ENCODE results near the gene PNPLA1.

The PNPLA1 gene

DNA sequence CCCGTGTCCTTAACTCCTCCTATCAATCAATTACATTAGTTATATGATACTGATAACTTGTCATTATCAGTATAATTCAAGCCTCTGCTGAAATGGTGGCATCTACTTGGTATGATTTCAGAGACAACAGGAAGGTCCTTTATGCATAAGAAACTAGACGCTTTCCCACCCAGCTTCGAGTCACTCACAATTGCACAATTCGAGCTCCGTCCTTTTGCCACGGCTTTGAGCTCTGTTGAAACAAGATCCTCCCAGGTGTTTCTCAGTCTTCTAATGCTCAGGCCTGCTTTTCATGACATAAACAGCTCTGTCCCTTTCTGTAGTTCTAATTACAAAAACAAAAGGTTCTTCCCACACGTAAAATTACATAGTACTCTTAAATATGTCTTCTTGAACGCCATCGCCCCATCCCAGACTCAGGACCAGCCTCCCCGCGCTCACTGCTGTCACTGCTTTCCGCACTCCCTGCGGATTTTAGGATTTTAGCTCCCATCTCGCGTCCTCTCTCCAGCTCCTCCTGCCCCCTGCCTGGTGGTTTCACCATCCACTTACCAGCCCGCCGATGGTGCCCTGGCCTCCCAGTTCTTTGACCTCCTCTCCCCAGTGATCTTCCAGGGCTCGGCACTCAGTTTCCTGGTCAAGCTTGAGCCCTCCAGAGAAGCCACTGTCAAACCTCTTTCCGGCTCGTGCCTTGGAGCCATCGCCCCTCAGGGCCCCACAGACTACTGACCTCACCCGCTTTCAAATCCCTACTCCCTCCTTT is 23.2 kb upstream of the PNPLA1 start:
- no peak for DNase-seq

DNA sequence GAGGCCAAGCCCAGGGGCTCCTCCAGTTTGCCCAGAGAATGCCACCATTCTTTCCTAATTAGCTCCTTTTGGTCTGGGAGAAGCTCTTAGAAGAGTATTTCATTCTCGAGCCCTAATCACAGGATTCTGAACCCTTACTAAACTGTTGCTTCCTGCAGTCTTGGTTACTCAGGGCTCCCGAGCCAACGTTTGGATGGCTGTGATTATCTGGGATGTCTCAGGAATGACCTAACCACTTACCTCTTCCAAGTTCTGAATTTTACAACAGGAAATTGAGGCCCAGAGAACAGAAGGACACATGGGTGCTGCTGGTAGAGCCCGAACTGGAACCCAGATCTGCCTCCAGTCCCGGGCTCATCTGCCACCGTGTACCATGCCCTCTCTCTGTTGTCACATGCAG is 22.2 kb upstream of the PNPLA1 start:
- no peak for DNase-seq

DNA sequence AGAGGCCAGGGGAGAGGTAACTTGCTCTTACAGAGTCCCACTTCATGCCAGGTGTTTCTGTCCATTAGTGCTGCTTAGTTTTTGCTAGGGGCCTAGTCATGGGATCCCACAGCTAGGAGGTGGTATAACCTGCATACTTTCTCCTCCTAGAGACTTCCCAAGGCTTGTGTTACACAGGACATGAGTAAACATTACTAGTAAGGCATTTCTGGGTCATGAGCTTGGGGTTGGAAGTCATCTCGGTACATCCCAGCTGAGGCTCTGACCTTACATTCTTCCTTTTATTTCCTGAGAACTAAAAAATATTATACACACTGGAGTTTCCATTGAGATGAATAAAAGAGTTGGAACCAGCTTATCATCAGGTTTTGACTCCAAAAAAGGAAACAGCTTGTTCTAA is 20.9 kb upstream of the PNPLA1 start:
- DNase-seq = no peak

DNA sequence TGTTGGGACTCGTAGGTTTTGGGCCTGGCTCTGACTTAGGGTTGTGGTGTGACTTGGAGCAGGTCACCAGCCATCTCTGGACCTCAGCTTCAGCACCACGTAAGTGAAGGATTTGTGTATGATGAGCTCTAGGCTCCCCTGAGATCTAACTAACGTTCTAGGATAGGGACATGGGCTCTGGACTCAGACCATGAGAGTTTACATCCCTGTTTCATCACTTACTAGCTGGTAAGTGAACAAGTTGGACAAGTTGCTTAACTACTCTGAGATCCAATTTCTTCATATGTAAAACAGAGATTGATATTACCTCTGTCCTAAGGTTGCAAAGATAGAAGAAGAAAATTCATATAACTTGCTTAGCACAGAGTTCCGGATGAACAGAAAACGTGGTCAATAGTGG is 20.3 kb upstream of the PNPLA1 start:
- DNase-seq = no peak

DNA sequence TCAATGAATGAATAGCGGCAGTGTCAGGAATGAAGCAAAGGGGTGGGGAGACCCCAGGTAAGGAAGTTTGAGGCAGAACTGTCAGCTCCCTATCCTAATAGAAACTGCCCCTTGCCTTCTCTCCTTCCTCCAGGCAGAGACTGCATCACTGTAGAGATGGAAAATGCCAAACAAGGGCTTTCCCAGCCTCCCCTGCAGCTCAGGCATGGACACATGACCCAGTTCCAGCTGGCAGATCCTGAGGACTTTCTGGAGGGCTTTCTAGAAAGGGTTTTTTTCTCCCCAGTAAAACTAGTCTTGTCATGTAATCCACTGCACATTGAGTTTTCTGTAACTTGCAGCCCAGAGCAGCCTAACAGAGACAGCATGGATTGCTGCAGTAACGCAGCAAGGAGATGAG is 17.9 kb upstream of the PNPLA1 start:
- no peak for DNase-seq

DNA sequence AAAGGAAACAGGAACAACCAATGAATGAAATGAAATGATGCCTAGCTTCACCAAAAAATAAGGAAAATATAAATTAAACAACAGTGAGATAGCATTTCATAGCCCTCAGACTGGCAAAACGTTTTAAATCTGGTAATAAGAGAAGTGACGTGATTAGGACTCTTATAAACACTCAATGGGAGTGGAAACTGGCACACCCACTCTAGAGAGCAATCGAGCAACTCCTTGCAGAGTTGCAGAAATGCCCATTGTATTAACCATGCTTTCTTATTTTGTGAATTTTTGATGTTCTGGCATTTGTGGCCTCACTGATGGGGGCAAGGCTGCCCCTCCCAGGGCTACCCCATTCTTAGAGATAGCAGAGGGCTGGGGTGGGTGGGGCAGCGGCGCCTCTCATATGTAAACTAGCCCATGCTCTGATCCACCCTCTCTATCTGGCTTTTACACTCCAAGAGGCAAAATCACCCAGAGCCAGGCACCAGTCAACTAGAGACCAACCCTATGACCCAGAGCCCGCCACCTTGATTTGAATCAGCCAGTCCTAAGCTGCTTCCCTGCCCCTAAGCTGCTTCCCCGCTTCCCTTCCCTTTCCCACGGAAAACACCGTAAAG is 6.4 kb upstream of the PNPLA1 start:
- no peak for DNase-seq

DNA sequence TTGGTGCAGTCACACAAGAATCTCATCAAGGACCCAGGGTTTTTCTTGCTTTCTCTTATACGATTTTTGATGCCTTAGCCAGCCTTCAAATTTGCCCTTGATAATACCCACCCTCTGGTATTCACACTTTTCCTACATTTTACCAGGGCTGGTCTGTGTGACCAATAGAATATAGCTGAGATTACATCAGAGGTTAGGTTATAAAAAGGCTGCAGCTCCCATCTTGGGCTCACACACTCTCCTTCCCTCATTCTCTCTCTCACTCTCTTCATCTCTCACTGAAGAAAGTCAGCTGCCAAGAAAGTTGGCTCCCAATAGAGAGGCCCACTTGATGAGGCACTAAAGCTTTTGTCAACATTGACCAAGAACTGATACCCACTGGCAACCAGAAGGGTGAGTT is 4.1 kb upstream of the PNPLA1 start:
- no peak for DNase-seq

DNA sequence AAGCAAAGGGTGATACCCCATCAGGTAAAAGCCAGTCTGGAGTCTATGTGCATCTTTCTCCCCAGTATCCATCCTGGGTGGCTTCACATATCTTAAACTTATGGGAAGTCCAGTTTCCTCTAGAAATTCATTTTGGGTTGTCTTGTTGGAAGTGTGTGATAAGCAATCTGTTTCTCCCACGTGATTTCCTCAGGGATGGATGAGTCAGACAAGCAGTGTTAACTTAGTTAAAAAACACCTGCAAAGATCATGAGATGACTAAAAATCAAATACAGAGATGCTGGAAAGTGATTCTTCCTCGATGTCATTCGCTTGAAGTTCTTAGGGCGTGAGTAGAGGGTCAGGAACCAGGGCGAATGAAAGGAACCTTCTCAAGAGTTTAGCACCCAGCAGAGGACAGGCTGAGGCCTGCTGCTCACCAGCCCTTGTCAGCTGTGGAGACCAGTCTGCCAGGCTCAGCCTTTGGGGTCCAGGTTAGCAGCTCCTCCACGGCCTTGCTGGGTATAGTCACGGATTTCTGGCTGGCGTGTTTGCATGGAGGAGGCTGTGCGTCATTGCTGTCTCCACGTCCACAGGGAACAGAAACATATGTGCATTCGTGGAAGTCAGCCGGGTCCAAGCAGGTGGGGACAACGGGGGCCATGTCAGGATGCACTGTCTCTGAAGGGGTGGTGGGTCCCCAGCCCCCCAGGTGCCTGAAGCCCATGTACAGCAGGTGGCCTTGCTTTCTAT is 2.8 kb upstream of the PNPLA1 start:
- no peak for DNase-seq

DNA sequence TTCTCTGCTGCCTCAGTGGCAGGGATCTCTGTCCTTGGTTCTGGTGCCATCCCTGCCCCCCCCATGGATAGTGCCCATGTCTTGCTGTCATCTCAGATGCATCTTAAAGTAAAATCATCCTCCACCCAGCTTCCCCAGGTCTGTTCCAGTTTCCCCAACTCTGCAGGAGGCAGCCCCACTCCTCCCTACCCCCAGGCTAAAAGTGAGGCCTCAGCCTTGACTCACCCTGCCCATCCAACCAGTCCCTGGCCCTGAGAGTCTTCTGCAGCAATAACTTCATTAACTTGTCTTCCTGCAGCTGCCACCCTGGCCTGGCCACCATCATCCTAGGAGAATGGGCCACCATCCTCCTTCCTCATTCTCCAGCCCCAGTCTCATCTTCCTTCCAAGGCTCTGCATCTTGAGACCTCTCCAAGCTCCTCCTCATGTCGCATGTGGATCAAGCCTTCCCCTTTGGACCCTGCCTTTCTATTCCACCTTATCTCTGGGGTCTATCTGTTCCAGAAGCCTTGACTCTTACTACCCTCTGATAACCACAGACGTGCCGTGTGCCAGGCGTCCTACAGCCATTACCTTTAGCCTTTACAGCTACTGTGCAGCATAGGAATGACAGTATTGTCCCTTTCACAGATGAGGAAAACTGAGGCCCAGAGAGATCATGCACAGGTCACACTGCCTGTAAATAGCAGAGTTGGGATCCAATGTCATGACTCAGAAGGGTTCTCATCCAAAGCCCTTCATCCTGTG is 2.0 kb upstream of the PNPLA1 start:
- DNase-seq = no peak

DNA sequence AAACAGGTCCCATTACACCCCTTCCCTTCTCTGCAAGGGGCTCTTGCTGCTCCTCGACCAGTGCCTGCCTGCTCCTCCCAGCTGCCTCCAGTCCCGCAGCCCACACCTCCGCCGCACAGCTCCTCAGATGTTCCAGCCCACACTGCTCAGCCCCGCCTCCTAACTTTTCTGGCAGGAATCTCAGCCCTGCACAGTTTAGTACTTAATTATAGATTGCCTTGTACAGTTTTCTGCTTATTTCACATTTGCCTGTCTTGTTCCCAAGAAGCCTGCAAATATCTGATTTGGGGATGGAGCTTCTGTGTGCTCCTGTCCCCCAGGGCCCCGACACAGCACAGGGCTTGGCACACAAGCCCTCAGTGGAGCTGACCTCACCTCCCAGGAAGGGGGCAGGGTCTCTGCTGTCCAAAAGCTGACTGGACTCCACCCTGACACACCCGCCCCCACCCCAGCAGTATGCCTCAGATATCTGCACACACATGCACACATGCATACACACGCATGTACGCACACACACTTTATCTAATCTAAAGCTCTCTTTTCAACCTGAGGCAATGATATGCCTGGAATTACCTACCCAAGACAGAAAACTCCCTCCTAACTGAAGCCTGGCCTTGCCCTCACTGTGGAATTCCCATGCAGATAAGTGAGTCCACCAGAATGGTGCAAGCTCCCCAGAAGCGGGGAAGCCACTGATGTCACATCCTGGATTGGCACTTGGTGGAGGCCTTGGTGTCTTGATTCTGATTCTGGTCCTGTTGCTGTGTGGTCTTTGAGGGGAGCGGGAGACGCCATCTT is 1.2 kb upstream of the PNPLA1 start:
- no peak for DNase-seq

DNA sequence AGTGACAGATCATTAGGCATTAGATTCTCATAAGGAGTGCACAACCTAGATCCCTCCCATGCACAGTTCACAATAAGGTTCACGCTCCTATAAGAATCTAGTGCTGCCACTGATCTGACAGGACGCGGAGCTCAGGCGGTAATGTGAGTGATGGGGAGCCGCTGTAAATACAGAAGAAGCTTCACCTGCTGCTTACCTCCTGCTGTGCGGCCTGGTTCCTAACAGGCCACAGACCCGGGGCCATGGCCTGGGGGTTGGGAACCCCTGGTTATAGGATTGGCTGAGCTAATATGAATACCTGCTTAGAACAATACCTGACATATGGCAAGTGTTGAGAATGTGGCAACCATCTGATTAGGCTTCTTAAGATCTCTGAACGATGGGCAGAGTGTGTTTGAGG is 2.4 kb downstream of the PNPLA1 start:
- DNase-seq = no peak

DNA sequence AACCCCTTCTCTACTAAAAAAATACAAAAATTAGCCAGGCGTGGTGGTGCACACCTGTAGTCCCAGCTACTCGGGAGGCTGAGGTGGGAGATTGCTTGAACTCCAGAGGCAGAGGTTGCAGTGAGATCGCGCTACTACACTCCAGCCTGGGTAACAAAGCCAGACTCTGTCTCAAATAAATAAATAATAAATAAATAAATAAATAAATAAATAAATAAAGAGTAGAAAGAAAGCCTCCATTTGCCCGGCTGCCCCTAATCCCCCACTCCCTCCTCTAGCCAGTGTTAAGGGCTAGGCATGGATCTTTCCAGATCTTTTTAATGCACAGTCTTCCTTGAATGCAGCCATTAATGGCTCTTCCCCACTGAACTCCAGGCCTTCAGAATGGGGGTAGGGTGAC is 3.2 kb downstream of the PNPLA1 start:
- no peak for DNase-seq

DNA sequence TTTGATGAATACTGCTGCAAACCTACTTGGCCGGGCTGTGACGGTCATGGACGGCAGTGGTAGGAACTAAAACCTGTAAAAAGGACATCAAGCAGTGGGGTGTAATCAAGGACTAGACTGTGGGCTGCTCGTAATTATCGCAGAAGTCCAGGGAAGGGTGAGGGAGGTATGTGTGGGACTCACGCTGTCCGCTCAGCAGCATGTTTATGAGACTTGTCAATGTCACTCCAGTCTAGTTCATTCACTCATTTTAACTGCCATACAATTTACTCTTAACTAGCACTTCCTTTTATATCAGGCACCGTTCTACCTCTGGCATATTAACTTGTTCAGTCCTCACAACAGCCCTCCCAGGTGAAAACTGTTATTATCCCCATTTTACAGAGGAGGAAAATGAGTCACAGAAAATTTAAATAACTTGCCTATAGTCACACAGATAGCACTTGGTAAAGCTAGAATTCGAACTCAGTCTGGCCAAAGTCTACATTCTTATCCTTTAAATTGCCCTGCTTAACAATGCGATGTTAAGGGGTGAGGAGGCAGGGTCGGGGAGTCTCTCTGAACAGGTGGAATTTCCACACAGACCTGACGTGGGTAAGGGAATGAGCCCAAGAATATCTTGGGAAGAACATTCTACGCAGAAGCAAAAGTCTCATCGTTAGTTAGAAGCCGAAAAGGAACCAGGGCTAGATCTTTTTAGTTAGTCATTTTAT is 4.1 kb downstream of the PNPLA1 start:
- no peak for DNase-seq

DNA sequence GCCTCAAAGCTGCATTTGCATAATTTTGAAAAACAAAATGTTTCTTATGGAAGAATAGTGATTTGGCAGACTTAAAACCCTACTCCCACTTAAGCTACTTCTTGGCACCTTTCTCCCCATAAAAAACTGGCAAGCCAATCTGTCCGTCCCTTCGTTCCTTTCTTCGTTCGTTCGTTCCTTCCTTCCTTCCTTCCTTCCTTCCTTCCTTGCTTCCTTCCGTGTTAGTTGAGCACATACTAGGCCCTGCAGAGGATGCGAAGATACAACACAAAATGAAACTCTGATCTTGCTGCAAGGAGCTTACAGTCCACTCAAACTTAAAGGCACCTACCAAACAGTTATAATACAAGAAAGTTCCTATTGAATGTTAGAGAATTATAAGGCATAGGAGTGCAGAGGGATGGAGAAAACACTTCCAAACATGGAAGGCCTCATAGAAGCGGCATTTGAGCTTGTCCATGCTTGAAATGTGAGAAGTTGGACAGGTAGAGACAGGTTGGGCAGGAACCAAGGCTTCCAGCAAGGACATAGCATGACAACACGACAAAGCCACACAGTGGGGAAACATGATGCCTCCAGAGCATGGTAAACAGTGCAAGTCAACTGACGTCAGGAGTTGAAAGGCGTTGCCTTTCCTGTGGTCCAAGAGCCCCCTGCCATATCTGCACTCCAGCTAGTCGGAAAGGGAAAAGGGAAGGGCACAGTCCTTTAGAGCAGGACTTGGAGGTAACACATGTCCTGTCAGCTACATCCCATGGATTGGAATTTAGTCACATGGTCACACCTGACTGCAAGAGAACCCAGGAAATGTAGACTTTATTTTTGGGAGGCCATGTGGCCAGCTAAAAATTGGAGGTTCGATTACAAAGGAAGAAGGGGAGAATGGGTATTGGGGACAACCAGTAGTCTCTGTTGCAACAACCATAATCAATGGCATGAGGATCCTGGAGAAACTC is 7.0 kb downstream of the PNPLA1 start:
- no peak for DNase-seq

DNA sequence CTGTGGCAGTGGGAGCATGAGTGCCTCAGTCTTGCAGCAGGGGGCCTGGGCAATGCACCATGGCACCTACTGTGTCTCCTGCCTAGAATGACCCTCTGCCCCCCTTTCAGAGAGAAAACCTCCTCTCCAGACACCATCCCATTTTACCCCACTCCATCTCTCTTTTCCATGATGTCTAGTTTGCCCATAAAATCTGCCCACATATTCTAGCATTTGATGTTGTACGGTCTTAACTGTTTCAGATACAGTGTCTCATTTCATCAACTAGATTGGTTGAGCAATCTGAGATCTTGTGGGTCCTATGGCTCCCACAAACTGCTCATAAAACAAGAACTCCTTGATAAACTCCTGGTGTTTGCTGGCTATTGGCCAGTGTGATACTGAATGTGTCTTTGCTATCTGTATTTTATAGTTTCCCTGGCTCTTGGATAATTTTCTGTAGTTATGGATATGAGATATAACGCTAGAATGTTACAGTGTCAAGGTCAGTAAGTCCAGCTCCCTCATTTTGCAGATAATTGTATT is 8.1 kb downstream of the PNPLA1 start:
- DNase-seq = no peak

DNA sequence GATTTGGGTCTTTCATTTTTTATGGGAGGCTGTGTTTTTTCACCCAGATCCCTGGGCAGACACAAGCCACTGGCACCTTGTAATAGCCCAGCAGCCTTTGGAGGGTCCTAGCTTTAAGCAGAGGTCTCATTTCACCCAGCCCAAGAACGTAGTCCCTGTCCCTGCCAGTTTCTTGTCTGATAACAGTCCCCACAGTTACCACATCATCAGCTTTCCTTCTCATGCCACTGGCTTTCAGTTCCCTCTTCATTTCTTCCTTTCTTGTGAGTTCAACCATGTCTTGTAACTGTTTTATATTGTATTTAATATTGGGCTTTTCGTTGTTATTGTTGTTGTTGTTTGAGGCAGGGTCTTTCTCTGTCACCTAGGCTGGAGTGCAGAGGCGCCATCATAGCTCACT is 10.6 kb downstream of the PNPLA1 start:
- no peak for DNase-seq

DNA sequence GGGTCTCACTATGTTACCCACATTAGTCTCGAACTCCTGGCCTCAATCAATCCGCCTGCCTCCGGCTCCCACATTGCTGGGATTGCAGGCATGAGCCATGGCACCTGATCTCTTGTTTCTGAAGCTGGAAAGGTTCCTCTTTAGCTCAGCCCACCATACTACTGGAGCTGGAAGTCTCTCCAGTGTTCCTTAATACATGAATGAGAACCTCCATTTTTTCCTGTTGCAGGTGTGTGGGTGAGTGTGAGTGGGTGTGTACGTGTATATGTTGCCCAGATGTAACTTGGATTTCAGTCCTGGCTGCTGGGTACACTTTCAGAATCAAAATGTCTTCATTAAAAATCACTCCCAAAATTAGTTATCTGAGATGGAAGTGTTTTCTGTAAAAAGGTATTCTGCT is 11.1 kb downstream of the PNPLA1 start:
- DNase-seq = no peak

DNA sequence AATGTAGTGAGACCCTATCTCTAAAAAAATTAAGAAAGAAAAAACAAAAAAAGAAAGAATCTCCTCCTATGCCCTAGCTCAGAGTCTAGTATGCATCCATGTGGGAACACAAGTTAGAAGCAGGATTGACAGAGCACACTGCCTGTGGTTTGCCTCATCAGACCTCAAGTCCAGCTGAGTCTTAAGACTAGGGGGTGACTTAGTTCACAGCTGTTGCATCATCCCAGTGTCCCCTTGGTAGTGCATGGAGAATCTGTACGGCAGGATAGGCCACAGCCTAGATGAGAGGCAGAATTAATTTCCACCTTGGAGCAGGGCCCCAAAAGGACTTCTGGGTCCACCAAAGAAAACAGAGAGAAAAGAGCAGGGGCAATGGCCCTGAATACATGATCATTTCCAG is 13.7 kb downstream of the PNPLA1 start:
- no peak for DNase-seq

DNA sequence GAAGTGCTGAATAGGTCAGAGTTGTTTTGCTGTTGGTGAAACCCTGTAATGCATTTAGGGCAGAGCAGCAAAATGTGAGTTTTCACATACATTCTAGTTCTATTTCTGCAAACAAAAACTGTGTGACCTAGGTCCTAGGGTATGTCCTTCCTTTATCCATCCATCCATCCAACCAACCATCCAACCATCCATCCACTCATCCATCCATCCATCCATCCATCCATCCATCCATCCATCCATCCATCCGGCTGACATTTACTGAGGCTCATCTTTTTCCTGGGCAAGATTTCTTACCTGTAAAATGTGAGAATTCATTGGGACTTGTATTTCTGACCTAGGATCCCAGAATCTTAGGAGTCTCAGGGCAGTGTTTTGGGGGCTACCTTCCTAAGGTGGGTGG is 14.5 kb downstream of the PNPLA1 start:
- no peak for DNase-seq

DNA sequence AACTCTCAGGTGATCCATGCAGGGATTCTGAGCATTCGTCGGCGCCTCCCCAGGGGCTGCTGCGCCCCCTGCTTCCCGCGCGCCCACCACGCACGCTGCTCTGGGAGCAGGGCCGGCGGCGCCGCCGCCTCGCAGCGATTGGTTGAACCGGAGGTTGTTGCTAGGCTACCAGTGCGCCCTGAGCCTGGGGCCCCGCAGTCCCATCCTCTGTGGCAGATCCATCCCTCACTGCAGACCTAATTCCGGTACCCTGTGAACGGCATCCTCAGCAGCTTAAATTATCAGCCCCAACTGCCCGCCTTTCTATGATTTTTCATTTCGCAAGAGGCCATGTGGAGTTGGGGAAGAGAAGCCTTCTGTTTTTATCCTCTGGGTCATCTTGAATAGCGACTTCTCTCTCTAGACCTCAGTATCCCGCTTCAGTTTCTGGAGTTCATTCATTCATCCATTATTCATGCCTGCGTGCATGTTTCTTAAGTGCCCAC is 15.4 kb downstream of the PNPLA1 start:
- DNase-seq = no peak

All from activated T-cell treated with anti-CD3 and anti-CD28 coated beads for 4 hours (primary cell).